ENCODE results near the gene LCE1D.
A peak's percentile ranks its signal among the peaks of the same experiment; 100 is the strongest.

Gene LCE1D

GRCh38 chr1:152774875-152775274 is 21.6 kb upstream of the LCE1D start, which contains the start of gene LCE1F:
Gene LCE1F (plus strand): TSS chr1:152775140. CDS start chr1:152776372, 1,232 bp downstream.
- DNase-seq (ENCODE audit: extremely low spot score): no peak
- ChIA-PET CTCF (no interaction called here), POLR2A (no interaction called here)
- no peak for TF ChIP-seq CTCF (IDR thresholded peaks at IDR 0.05; ENCODE audit: control extremely low read depth, extremely low read depth, low read depth, missing control alignments)

GRCh38 chr1:152776361-152776760 is 20.2 kb upstream of the LCE1D start:
- ChIA-PET CTCF (no interaction called here), POLR2A (no interaction called here)
- no peak for DNase-seq (ENCODE audit: extremely low spot score)
- TF ChIP-seq CTCF (IDR thresholded peaks at IDR 0.05; ENCODE audit: control extremely low read depth, extremely low read depth, low read depth, missing control alignments): no peak

GRCh38 chr1:152777510-152778137 is 18.9 kb upstream of the LCE1D start:
- DNase-seq (ENCODE audit: extremely low spot score): no peak
- ChIA-PET CTCF (interaction anchor here (1.1 to 1.3 kb wide), 4 partner anchors 9 to 124 kb away, joined by 4 to 5 read pairs (median 4); no protein-coding TSS in a partner anchor), POLR2A (no interaction called here)
- TF ChIP-seq CTCF (IDR thresholded peaks at IDR 0.05; ENCODE audit: control extremely low read depth, extremely low read depth, low read depth, missing control alignments): peak; percentile 32

- no peak for DNase-seq (ENCODE audit: extremely low spot score)
- ChIA-PET POLR2A (no interaction called here), CTCF (no interaction called here)
- TF ChIP-seq CTCF (IDR thresholded peaks at IDR 0.05; ENCODE audit: control extremely low read depth, extremely low read depth, low read depth, missing control alignments): no peak
Observed at GRCh38 chr1:152783095-152783494, 13.4 kb upstream of the LCE1D start.

- CTCF ChIA-PET: no interaction called here
- no peak for TF ChIP-seq CTCF (IDR thresholded peaks at IDR 0.05; ENCODE audit: control extremely low read depth, extremely low read depth, low read depth, missing control alignments)
- POLR2A ChIA-PET: no interaction called here
- no peak for DNase-seq (ENCODE audit: extremely low spot score)
Observed at GRCh38 chr1:152786077-152786476, 10.4 kb upstream of the LCE1D start, which contains the start of gene LCE1E. Gene LCE1E (plus strand): TSS chr1:152786257. CDS start chr1:152787300, 1,043 bp downstream.

GRCh38 chr1:152795686-152796085 is 835 bp upstream of the LCE1D start:
- no peak for DNase-seq (ENCODE audit: extremely low spot score)
- ChIA-PET POLR2A (no interaction called here), CTCF (interaction anchor here (1.3 kb wide), 1 partner anchor 73 kb away, joined by 4 read pairs; no protein-coding TSS in a partner anchor)
- TF ChIP-seq CTCF (IDR thresholded peaks at IDR 0.05; ENCODE audit: control extremely low read depth, extremely low read depth, low read depth, missing control alignments): no peak

Data from GM10248 (cell line).